Pancreas (tissue), 10 donors: ENCODE measurements around the gene ALDH18A1. TPM values are rescaled to one million over a fixed set of nuclear protein-coding genes. Genes with fewer than 3 reads are reported as not detected.

Experiments used
- ATAC-seq, 4 donors: fragments of 200-7000 bp; cut with Tn5 transposase; one replicate each; pipeline versions ENCODE4 v1.8.0 to v1.9.1; 2020; ENCODE audit warnings: mild to moderate bottlenecking in 4 of 4, moderate library complexity in 4 of 4
- DNase-seq, 6 donors: peaks; one replicate each; pipeline ENCODE4 v3.0.0-alpha.2; 2020
- FAIRE-seq: peaks from 2 replicates; lab custom pipeline; 2012; peaks lifted over from hg19 to GRCh38; lab: Jason Lieb, UNC
- H3K27ac ChIP-seq, 4 donors: fragments of 200-600 bp; sonication (generic); 1 replicate in 3 of 4; 2 replicates in 1 of 4; pipeline versions ENCODE4 v1.5.0 to v1.8.0; 2020
- H3K27me3 ChIP-seq, 4 donors: fragments of 200-600 bp; one replicate each; pipeline ENCODE4 v1.8.0; 2021
- H3K36me3 ChIP-seq, 3 donors: fragments of 200-600 bp; sonication (generic) in 1 of 3; one replicate each; pipeline versions ENCODE4 v1.5.0 to v1.8.0; 2020 to 2021
- H3K4me1 ChIP-seq, 3 donors: fragments of 200-600 bp; one replicate each; pipeline ENCODE4 v1.8.0; 2021
- H3K4me3 ChIP-seq, 4 donors: fragments of 200-600 bp; sonication (generic) in 2 of 4; one replicate each; pipeline versions ENCODE4 v1.5.0 to v1.8.0; 2020 to 2021
- H3K9me3 ChIP-seq, 4 donors: fragments of 200-600 bp; one replicate each; pipeline ENCODE4 v1.8.0; 2021
- CTCF ChIP-seq, 4 donors: fragments of 200-600 bp; sonication (generic) in 3 of 4; IDR thresholded peaks; one replicate each; pipeline versions ENCODE4 v1.5.0 to v1.8.0; 2021; ENCODE audit warnings: antibody characterized with exemption in 4 of 4
- WGBS, 2 donors: extraction: QIAGEN DNeasy Blood & Tissue Kit; methylation state at CpG; one replicate each; pipeline ENCODE4 v1.1.7; 2013; 5-methylcytosine and 5-hydroxymethylcytosine counted together
- intact Hi-C, 3 donors: fragments of 100-400 bp; cut with DNase I; formaldehyde crosslinking; loops; one replicate each; pipeline versions ENCODE4 v1.11.1 to v1.14.2; 2022
- polyA plus RNA-seq, 2 donors: library from polyadenylated mRNA; stranded (reverse); fragments of 200-250 nt; gene quantifications; one replicate each; pipeline ENCODE4 v1.2.3, GENCODE V29; 2013
- total RNA-seq, 6 donors: library from RNA; stranded (reverse); fragmentation: NEBNext Ultra II Directional in 4 of 6; extraction: Animal tissue kit (Norgen Biotek cat#: 25700) in 4 of 6; gene quantifications; one replicate each; pipeline versions ENCODE4 v1.2.1 to v1.2.4, GENCODE V29; 2021 to 2023
- donor health status: healthy with polysubstance abuse.
- donor health status: DM: no; HTN: no; CAD: no; lungs with moderate emphysema.
- donor health status: DM: no; HTN: no; CAD: no.
- donor health status: control.
- donor health status: control.
- donor health status: Bipolar disorder and iron deficiency.
- donor health status: DM: yes; HTN: yes; CAD: no.
- donor health status: DM: no; HTN: no; CAD: no.
- donor health status: DM: no; HTN: no; CAD: no.
- donor health status: DM: yes; HTN: yes; CAD: no.

Gene ALDH18A1
- total and polyA plus RNA-seq, 8 donors, result 22.0 to 68.4 (median 49.0) TPM

GRCh38 chr10:95693668-95694534 lies 37.4 kb upstream of the ALDH18A1 start, which contains the start of gene TCTN3:
TSS of gene TCTN3 (minus strand) at chr10:95693927. CDS start at chr10:95693899, 28 bp downstream.
- no peaks in the 10 kb centered on the region for H3K27me3 ChIP-seq
- ATAC-seq (peak; percentile 99 to 100 (median 100)), FAIRE-seq (peak; percentile 98), DNase-seq (peak; percentile 95 to 99 (median 98))
- peak within 1 kb of the TSS; percentile 69 to 77 (median 72) for H3K4me3 ChIP-seq
- intact Hi-C loops, result loop anchor here in 1 of 3 donors (10.0 kb wide), 1 partner anchor 141 kb away; no protein-coding TSS in a partner anchor
- H3K27ac ChIP-seq, result peak within 1 kb of the TSS; percentile 34 to 79 (median 47)
- H3K9me3 ChIP-seq, result no peaks in the 10 kb centered on the region
- 0% methylated on average over 49 to 53 of the region's 53 CpGs for WGBS, 2 donors
- TF ChIP-seq CTCF (IDR thresholded peaks at IDR 0.05), result peak; percentile 98 to 99 (median 99)
- H3K4me1 ChIP-seq, result peaks cover 0 to 15% (median 0%) of the 10 kb centered on the region in 3 donors
- peaks cover 0 to 3% (median 0%) of the 10 kb centered on the region in 3 donors for H3K36me3 ChIP-seq

DNA sequence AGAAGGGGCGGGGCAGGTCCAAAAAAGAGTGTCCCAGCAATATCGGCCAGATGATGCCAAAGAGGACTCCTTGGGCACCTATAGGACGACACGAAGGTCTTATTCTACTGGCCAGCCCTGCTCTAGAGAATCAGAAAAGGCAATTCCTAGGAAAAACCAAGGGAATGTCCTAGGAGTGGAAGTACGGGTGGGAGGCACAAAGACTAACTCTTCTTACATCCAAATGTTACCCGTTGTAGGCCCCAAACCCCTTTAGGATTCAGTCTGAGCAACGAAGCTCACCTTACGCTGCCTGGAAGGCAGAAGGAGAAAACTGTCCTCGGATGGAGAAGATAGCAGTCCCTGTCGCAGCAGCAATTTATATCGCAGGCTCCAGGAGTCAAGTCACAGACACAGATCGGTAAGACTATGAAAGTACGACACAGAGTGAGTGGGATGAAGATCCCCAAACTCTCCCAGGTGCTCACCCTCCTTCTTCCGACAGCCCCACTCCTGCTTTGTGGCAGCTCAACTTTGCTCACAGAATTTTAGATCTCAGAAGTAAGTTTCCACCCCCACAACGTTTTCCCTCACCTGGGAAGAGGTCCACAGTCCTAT lies 36.7 kb upstream of the ALDH18A1 start:
- H3K4me3 ChIP-seq, result peak overlapping the region; percentile 69 to 77 (median 72)
- H3K9me3 ChIP-seq, result no peaks in the 10 kb centered on the region
- no peak for DNase-seq
- WGBS, 2 donors, result 2 to 4% methylated on average over 15 of the region's 15 CpGs
- no peak for FAIRE-seq
- H3K4me1 ChIP-seq, result peaks cover 0 to 15% (median 0%) of the 10 kb centered on the region in 3 donors
- intact Hi-C loops, result loop anchor here in 1 of 3 donors (10.0 kb wide), 1 partner anchor 142 kb away; no protein-coding TSS in a partner anchor
- H3K36me3 ChIP-seq, result peaks cover 0 to 8% (median 0%) of the 10 kb centered on the region in 3 donors
- H3K27me3 ChIP-seq, result no peaks in the 10 kb centered on the region
- peak in 3 of 4 donors; percentile 1 to 6 (median 2) for ATAC-seq
- no peak for TF ChIP-seq CTCF (IDR thresholded peaks at IDR 0.05)
- H3K27ac ChIP-seq, result peak overlapping the region; percentile 34 to 79 (median 47)

- TF ChIP-seq CTCF (IDR thresholded peaks at IDR 0.05), result no peak
- intact Hi-C loops, result loop anchor here in 1 of 3 donors (10.0 kb wide), 1 partner anchor 144 kb away; no protein-coding TSS in a partner anchor
Measured at GRCh38 chr10:95691281-95691680, 34.8 kb upstream of the ALDH18A1 start.

GRCh38 chr10:95688648-95689047 lies 32.1 kb upstream of the ALDH18A1 start:
- WGBS, 2 donors, result 53 to 56% methylated on average over 2 of the region's 2 CpGs
- Histone ChIP-seq H3K4me1 (peaks cover 0 to 15% (median 0%) of the 10 kb centered on the region in 3 donors), H3K27ac (no peak overlapping the region), H3K4me3 (no peak overlapping the region), H3K9me3 (no peaks in the 10 kb centered on the region), H3K27me3 (no peaks in the 10 kb centered on the region), H3K36me3 (peaks cover 4 to 43% (median 5%) of the 10 kb centered on the region in 3 donors)
- ATAC-seq (no peak), DNase-seq (no peak), FAIRE-seq (no peak)
- intact Hi-C loops, result no loop called here
- no peak for TF ChIP-seq CTCF (IDR thresholded peaks at IDR 0.05)

More at GRCh38 chr10:95691281-95691680, 34.8 kb upstream of the ALDH18A1 start:
- Histone ChIP-seq H3K4me1 (peaks cover 0 to 15% (median 0%) of the 10 kb centered on the region in 3 donors), H3K9me3 (no peaks in the 10 kb centered on the region), H3K36me3 (peaks cover 4 to 23% (median 5%) of the 10 kb centered on the region in 3 donors), H3K4me3 (no peak overlapping the region), H3K27ac (no peak overlapping the region), H3K27me3 (no peaks in the 10 kb centered on the region)
- 91 to 93% methylated on average over 2 of the region's 2 CpGs for WGBS, 2 donors
- FAIRE-seq (no peak), ATAC-seq (no peak), DNase-seq (no peak)
